ENCODE measurements around the gene ARL6.

The ARL6 gene

GRCh38 chr3:97738761-97739160 is 25.8 kb upstream of the ARL6 start (continued):
- TF ChIP-seq CREB5 (CRISPR knock-in tag; IDR thresholded peaks at IDR 0.05; ENCODE audit: low read depth) = no peak
- TF ChIP-seq SNAI2 (CRISPR knock-in tag; IDR thresholded peaks at IDR 0.05) = no peak

GRCh38 chr3:97742036-97742435 is 22.5 kb upstream of the ARL6 start:
- ATAC-seq = no peak
- TF ChIP-seq PATZ1 (CRISPR knock-in tag; IDR thresholded peaks at IDR 0.05; ENCODE audit: borderline replicate concordance) (no peak), PPARA (CRISPR knock-in tag; IDR thresholded peaks at IDR 0.05; ENCODE audit: borderline replicate concordance) (no peak), TOX (CRISPR knock-in tag; IDR thresholded peaks at IDR 0.05; ENCODE audit: borderline replicate concordance) (no peak), CSRNP3 (CRISPR knock-in tag; IDR thresholded peaks at IDR 0.05) (no peak), RARB (CRISPR knock-in tag; IDR thresholded peaks at IDR 0.05) (no peak), CREB5 (CRISPR knock-in tag; IDR thresholded peaks at IDR 0.05; ENCODE audit: low read depth) (no peak), ZNF8 (CRISPR knock-in tag; IDR thresholded peaks at IDR 0.05) (no peak), ZFP3 (CRISPR knock-in tag; IDR thresholded peaks at IDR 0.05) (no peak), OSR1 (CRISPR knock-in tag; IDR thresholded peaks at IDR 0.05) (no peak), TCF4 (CRISPR knock-in tag; IDR thresholded peaks at IDR 0.05; ENCODE audit: borderline replicate concordance) (no peak)

GRCh38 chr3:97744289-97744688 is 20.3 kb upstream of the ARL6 start:
- TF ChIP-seq ZNF70 (CRISPR knock-in tag; IDR thresholded peaks at IDR 0.05) = no peak
- TF ChIP-seq GLIS3 (CRISPR knock-in tag; IDR thresholded peaks at IDR 0.05) = no peak
- TF ChIP-seq ARNTL (CRISPR knock-in tag; IDR thresholded peaks at IDR 0.05; ENCODE audit: borderline replicate concordance, low read depth) = no peak
- TF ChIP-seq CSDC2 (CRISPR knock-in tag; IDR thresholded peaks at IDR 0.05) = no peak
- no peak for TF ChIP-seq POU6F1 (CRISPR knock-in tag; IDR thresholded peaks at IDR 0.05; ENCODE audit: borderline replicate concordance, low read depth)
- no peak for TF ChIP-seq TSHZ2 (CRISPR knock-in tag; IDR thresholded peaks at IDR 0.05)
- no peak for TF ChIP-seq TCF4 (CRISPR knock-in tag; IDR thresholded peaks at IDR 0.05; ENCODE audit: borderline replicate concordance)
- no peak for TF ChIP-seq ZFP3 (CRISPR knock-in tag; IDR thresholded peaks at IDR 0.05)
- TF ChIP-seq RARB (CRISPR knock-in tag; IDR thresholded peaks at IDR 0.05) = no peak
- TF ChIP-seq BACH2 (CRISPR knock-in tag; IDR thresholded peaks at IDR 0.05; ENCODE audit: borderline replicate concordance) = no peak
- TF ChIP-seq ZNF565 (CRISPR knock-in tag; conservative IDR thresholded peaks at IDR 0.05; ENCODE audit: low read depth) = no peak
- TF ChIP-seq TOX (CRISPR knock-in tag; IDR thresholded peaks at IDR 0.05; ENCODE audit: borderline replicate concordance) = no peak
- no peak for TF ChIP-seq OSR1 (CRISPR knock-in tag; IDR thresholded peaks at IDR 0.05)
- TF ChIP-seq PPARA (CRISPR knock-in tag; IDR thresholded peaks at IDR 0.05; ENCODE audit: borderline replicate concordance) = no peak
- no peak for TF ChIP-seq CSRNP3 (CRISPR knock-in tag; IDR thresholded peaks at IDR 0.05)
- TF ChIP-seq CREB5 (CRISPR knock-in tag; IDR thresholded peaks at IDR 0.05; ENCODE audit: low read depth) = no peak
- no peak for TF ChIP-seq SNAI2 (CRISPR knock-in tag; IDR thresholded peaks at IDR 0.05)
- no peak for TF ChIP-seq ISL1 (CRISPR knock-in tag; IDR thresholded peaks at IDR 0.05)
- no peak for ATAC-seq
